Caco-2 (cell line): Measurements from ENCODE around the gene TNFRSF18. TPM values are rescaled to one million over a fixed set of nuclear protein-coding genes. Genes with fewer than 3 reads are reported as not detected.
"Not testable (repeated sequence)": the region's sequence is repeated elsewhere in the genome, so short reads cannot be mapped to it uniquely, and the experiment has no call there.

Source experiments
- BruUV-seq: library from RNA; stranded (reverse); fragments of 400-500 nt; replicated peaks from 2 replicates; lab custom pipeline; 2021; lab: Mats Ljungman, UMichigan
- CTCF ChIA-PET: fragments of 300-600 bp; sonication (Branson Sonifier 250); formaldehyde crosslinking; loops from one replicate; lab custom pipeline; 2022; ENCODE audit warnings: antibody characterized with exemption; lab: Charles Lee
- POLR2A ChIA-PET: fragments of 300-600 bp; sonication (Branson Sonifier 250); formaldehyde crosslinking; loops from one replicate; lab custom pipeline; 2022; ENCODE audit warnings: antibody characterized with exemption; lab: Charles Lee
- DNase-seq, 2 experiments: peaks; one replicate each; pipeline versions ENCODE4 v3.0.0 to v3.0.0-alpha.2; 2020 to 2022
- H3K27me3 ChIP-seq: replicated peaks from 2 replicates; pipeline ENCODE4 v1.6.0; 2011; ENCODE audit warnings: low read length; ENCODE audit not compliant: control insufficient read depth, insufficient read depth
- H3K36me3 ChIP-seq: 2 replicates; pipeline ENCODE4 v1.5.1; 2011; ENCODE audit warnings: low read length; ENCODE audit not compliant: control insufficient read depth, insufficient read depth
- H3K4me1 ChIP-seq: fragments of 250-450 bp; sonication (Bioruptor Pico); 2 replicates; pipeline ENCODE4 v1.5.1; 2020; ENCODE audit warnings: mild to moderate bottlenecking
- H3K4me3 ChIP-seq: 2 replicates; pipeline ENCODE4 v1.5.1; 2011; ENCODE audit warnings: low read depth, mild to moderate bottlenecking, control low read depth, low read length
- H3K9me3 ChIP-seq: fragments of 250-450 bp; sonication (Bioruptor Pico); 2 replicates; pipeline ENCODE4 v1.5.1; 2020; ENCODE audit warnings: mild to moderate bottlenecking, moderate library complexity
- H3K27ac Mint-ChIP-seq: one replicate; pipeline ENCODE4 v1.8.0; 2022; ENCODE audit warnings: mixed read lengths; ENCODE audit not compliant: unreplicated experiment
- H3K27me3 Mint-ChIP-seq: one replicate; pipeline ENCODE4 v1.8.0; 2022; ENCODE audit warnings: mixed read lengths; ENCODE audit not compliant: insufficient read depth, unreplicated experiment
- H3K36me3 Mint-ChIP-seq: one replicate; pipeline ENCODE4 v1.8.0; 2022; ENCODE audit warnings: mild to moderate bottlenecking, mixed read lengths; ENCODE audit not compliant: insufficient read depth, unreplicated experiment
- H3K4me1 Mint-ChIP-seq: one replicate; pipeline ENCODE4 v1.8.0; 2022; ENCODE audit warnings: low read depth, mixed read lengths; ENCODE audit not compliant: unreplicated experiment
- H3K4me3 Mint-ChIP-seq: one replicate; pipeline ENCODE4 v1.8.0; 2022; ENCODE audit warnings: mild to moderate bottlenecking, moderate library complexity, mixed read lengths; ENCODE audit not compliant: unreplicated experiment
- H3K9me3 Mint-ChIP-seq: one replicate; pipeline ENCODE4 v1.8.0; 2022; ENCODE audit warnings: mixed read lengths; ENCODE audit not compliant: unreplicated experiment
- intact Hi-C: fragments of 100-400 bp; cut with micrococcal nuclease; formaldehyde crosslinking; loops from one replicate; pipeline ENCODE4 v1.10.0; 2022; ENCODE audit not compliant: unreplicated experiment
- total RNA-seq: library from RNA; stranded (reverse); gene quantifications from 2 replicates; pipeline ENCODE4 v1.2.3, GENCODE V29; 2022
- TF ChIP-seq, protein P1 (sequence below), 2 experiments: fragments of 200-600 bp in 1 of 2; IDR thresholded peaks; 1 replicate in 1 of 2; 2 replicates in 1 of 2; pipeline versions ENCODE4 v1.5.1 to v1.8.0; 2011 to 2022; ENCODE audit warnings: antibody characterized with exemption in 1 of 2, control low read depth in 1 of 2, inconsistent platforms in 1 of 2, low read depth in 1 of 2, low read length in 1 of 2, mild to moderate bottlenecking in 1 of 2, moderate library complexity in 1 of 2; ENCODE audit not compliant: insufficient read depth in 1 of 2, severe bottlenecking in 1 of 2, unreplicated experiment in 1 of 2

TNFRSF18 gene
- total RNA-seq, 1 experiment from 2014 or later: not detected

DNA sequence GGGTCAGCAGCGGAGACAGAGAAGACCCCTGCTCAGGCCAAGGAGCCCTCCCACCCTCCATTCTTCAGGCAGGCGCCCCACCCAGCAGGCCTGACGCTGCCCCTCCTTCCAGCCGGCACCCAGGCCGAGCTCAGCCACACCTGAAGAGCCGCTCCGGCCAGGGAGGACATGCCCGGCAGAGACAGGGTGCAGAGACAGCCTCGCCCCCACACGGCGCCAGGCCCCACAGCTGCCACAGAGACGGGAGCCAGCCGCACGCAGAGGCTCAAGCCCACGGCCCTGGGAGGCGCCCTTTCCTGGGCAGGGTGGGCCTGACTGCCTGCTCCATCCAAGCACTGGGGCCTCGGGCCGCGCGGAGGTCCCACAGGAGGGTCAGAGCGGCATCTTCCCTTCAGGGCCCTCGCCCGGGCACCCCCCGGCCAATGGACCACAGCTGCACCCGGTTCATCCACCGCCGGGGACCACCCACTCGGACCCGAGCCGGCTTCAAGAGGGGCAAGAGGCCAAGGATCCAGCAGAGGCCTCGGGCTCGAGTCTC lies 27.5 kb downstream of the TNFRSF18 start:
- no TSS peak for BruUV-seq

DNA sequence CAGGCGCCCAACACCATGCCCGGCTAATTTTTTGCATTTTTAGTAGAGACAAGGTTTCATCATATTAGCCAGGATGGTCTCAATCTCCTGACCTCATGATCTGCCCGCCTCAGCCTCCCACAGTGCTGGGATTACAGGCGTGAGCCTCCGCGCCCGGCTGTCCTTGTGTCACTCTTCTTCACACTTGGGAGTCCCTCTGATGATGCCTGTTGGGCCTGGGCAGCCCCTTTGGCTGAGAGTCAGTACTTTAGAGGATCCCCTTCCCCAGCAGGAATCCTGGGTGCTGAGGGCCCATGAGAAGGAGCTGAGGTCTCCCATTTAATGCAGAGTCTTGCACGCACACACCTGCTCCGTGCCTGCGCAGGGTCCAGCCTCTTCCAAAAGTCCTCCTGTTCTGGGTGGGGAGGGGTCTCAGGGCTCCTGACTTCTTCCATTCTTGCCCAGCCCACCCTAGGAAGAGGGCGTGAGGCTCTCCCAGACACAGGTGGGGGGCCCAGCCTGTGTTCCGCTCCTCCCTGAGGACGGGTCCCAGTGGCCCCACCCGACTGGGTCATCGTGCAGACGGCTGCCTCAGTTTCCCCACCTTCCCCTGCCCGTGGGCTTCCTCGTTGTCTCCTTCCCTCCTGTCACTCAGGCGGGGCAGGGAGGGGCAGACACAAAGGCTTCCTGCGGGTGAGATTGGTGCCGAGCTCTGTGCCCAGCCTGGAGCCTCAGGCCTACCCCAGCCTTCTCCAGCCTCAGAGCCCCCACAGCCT lies 28.8 kb downstream of the TNFRSF18 start:
- TF ChIP-seq, protein P1, sequence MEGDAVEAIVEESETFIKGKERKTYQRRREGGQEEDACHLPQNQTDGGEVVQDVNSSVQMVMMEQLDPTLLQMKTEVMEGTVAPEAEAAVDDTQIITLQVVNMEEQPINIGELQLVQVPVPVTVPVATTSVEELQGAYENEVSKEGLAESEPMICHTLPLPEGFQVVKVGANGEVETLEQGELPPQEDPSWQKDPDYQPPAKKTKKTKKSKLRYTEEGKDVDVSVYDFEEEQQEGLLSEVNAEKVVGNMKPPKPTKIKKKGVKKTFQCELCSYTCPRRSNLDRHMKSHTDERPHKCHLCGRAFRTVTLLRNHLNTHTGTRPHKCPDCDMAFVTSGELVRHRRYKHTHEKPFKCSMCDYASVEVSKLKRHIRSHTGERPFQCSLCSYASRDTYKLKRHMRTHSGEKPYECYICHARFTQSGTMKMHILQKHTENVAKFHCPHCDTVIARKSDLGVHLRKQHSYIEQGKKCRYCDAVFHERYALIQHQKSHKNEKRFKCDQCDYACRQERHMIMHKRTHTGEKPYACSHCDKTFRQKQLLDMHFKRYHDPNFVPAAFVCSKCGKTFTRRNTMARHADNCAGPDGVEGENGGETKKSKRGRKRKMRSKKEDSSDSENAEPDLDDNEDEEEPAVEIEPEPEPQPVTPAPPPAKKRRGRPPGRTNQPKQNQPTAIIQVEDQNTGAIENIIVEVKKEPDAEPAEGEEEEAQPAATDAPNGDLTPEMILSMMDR (IDR thresholded peaks at IDR 0.05; ENCODE audit: insufficient read depth in 1 of 2, low read depth in 1 of 2, low read length in 1 of 2, severe bottlenecking in 1 of 2, unreplicated experiment in 1 of 2): no peak
- CTCF ChIA-PET: no interaction called here
- Mint-ChIP-seq H3K4me3 (no peak overlapping the region), H3K36me3 (no peaks in the 10 kb centered on the region), H3K4me1 (peaks cover 7% of the 10 kb centered on the region), H3K9me3 (no peaks in the 10 kb centered on the region), H3K27me3 (no peaks in the 10 kb centered on the region), H3K27ac (no peak overlapping the region)
- no TSS peak for BruUV-seq
- peaks cover 6% of the 10 kb centered on the region for H3K4me1 ChIP-seq
- POLR2A ChIA-PET: no interaction called here
- no peaks in the 10 kb centered on the region for H3K27me3 ChIP-seq
- intact Hi-C loops: no loop called here
- DNase-seq: peak in 1 of 2 experiments; percentile 12
- H3K4me3 ChIP-seq: no peak overlapping the region
- no peaks in the 10 kb centered on the region for H3K9me3 ChIP-seq
- no peaks in the 10 kb centered on the region for H3K36me3 ChIP-seq

More for the DNA sequence above, 27.5 kb downstream of the TNFRSF18 start:
- H3K36me3 ChIP-seq: no peaks in the 10 kb centered on the region
- ChIA-PET CTCF (no interaction called here), POLR2A (no interaction called here)
- H3K27me3 ChIP-seq: no peaks in the 10 kb centered on the region
- H3K4me3 ChIP-seq: no peak overlapping the region
- H3K4me1 ChIP-seq: peaks cover 6% of the 10 kb centered on the region
- TF ChIP-seq, protein P1 (IDR thresholded peaks at IDR 0.05; ENCODE audit: insufficient read depth in 1 of 2, low read depth in 1 of 2, low read length in 1 of 2, severe bottlenecking in 1 of 2, unreplicated experiment in 1 of 2): no peak
- no peaks in the 10 kb centered on the region for H3K36me3 Mint-ChIP-seq
- H3K27me3 Mint-ChIP-seq: no peaks in the 10 kb centered on the region
- H3K4me1 Mint-ChIP-seq: peaks cover 7% of the 10 kb centered on the region
- no peak overlapping the region for H3K4me3 Mint-ChIP-seq
- H3K27ac Mint-ChIP-seq: no peak overlapping the region
- peak in 1 of 2 experiments; percentile 19 for DNase-seq
- intact Hi-C loops: no loop called here
- H3K9me3 Mint-ChIP-seq: no peaks in the 10 kb centered on the region
- no peaks in the 10 kb centered on the region for H3K9me3 ChIP-seq

DNA sequence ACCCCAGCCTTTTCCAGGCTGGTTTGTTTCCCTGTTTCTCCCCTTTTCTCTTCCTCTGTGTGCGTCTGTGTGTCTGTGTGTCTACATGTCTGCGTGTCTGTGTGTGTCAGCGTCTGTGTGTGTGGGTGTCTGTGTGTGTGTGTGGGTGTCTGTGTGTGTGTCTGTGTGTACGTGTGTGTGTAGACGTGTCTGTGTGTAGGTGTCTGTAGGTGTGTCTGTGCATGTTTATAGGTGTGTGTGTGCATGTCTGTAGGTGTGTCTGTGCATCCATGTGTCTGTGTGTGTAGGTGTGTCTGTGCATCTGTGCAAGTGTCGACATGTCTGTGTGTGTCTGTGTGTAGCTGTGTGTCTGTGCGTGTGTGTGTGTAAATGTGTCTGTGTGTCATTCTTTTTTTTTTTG lies 29.5 kb downstream of the TNFRSF18 start:
- intact Hi-C loops: no loop called here
- Histone ChIP-seq H3K27me3 (no peaks in the 10 kb centered on the region), H3K4me1 (peaks cover 6% of the 10 kb centered on the region), H3K9me3 (no peaks in the 10 kb centered on the region), H3K36me3 (no peaks in the 10 kb centered on the region), H3K4me3 (no peak overlapping the region)
- no peak for DNase-seq
- BruUV-seq: no TSS peak
- Mint-ChIP-seq H3K36me3 (peaks cover 6% of the 10 kb centered on the region), H3K9me3 (no peaks in the 10 kb centered on the region), H3K4me1 (peaks cover 7% of the 10 kb centered on the region), H3K27ac (no peak overlapping the region), H3K4me3 (no peak overlapping the region), H3K27me3 (no peaks in the 10 kb centered on the region)
- TF ChIP-seq, protein P1 (IDR thresholded peaks at IDR 0.05; ENCODE audit: insufficient read depth in 1 of 2, low read depth in 1 of 2, low read length in 1 of 2, severe bottlenecking in 1 of 2, unreplicated experiment in 1 of 2): no peak
- ChIA-PET POLR2A (no interaction called here), CTCF (no interaction called here)

DNA sequence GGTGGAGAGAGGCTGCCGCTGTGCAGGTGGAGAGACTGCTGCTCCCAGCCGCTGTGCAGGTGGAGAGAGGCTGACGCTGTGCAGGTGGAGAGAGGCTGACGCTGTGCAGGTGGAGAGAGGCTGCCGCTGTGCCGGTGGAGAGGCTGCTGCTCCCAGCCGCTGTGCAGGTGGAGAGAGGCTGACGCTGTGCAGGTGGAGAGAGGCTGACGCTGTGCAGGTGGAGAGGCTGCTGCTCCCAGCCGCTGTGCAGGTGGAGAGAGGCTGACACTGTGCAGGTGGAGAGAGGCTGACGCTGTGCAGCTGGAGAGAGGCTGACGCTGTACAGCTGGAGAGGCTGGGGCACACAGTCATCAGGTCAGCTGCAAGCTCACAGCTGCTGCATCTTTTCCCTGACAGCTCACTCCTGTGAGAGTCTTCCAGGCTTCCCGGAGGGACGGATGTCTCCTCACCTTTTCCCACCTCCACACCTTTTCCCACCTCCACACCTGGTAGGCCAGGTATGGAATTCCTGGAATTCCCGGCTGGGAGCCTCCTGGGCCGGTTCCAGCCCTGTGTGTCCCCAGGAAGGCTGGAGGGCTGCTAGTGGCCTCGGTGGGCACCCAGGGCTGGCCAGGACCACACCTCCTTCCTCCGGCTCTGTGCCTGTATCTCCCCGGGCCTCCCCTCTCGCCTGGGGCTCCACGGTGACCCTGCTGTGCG lies 30.2 kb downstream of the TNFRSF18 start:
- CTCF ChIA-PET, H3K27me3 ChIP-seq, H3K4me3 ChIP-seq, H3K9me3 ChIP-seq, H3K36me3 ChIP-seq, H3K4me1 ChIP-seq, H3K4me1 Mint-ChIP-seq, H3K9me3 Mint-ChIP-seq, BruUV-seq, H3K27ac Mint-ChIP-seq, intact Hi-C loops, H3K36me3 Mint-ChIP-seq, H3K27me3 Mint-ChIP-seq, H3K4me3 Mint-ChIP-seq, POLR2A ChIA-PET: not testable (repeated sequence)
- peak in 1 of 2 experiments; percentile 47 for DNase-seq
